ENCODE results near the gene TRDMT1.

Gene TRDMT1

GRCh38 chr10:17209302-17209701 lies 7.8 kb upstream of the TRDMT1 start:
- DNase-seq (ENCODE audit: low read depth): no peak

GRCh38 chr10:17208476-17208875 lies 7.0 kb upstream of the TRDMT1 start:
- no peak for DNase-seq (ENCODE audit: low read depth)

- peak; percentile 41 for DNase-seq (ENCODE audit: low read depth)
These were observed 4.8 kb upstream of the TRDMT1 start for GRCh38 chr10:17206210-17206709.

GRCh38 chr10:17203416-17203815 lies 1.9 kb upstream of the TRDMT1 start:
- no peak for DNase-seq (ENCODE audit: low read depth)

GRCh38 chr10:17202999-17203398 lies 1.5 kb upstream of the TRDMT1 start:
- DNase-seq (ENCODE audit: low read depth): no peak

GRCh38 chr10:17202506-17202905 lies 1.0 kb upstream of the TRDMT1 start:
- no peak for DNase-seq (ENCODE audit: low read depth)

GRCh38 chr10:17201794-17202116 lies 283 bp upstream of the TRDMT1 start:
- DNase-seq (ENCODE audit: low read depth): no peak

- no peak for DNase-seq (ENCODE audit: low read depth)
These were observed 1.2 kb downstream of the TRDMT1 start for GRCh38 chr10:17200001-17200911.

GRCh38 chr10:17199351-17199804 lies 2.1 kb downstream of the TRDMT1 start:
- DNase-seq (ENCODE audit: low read depth): no peak

- DNase-seq (ENCODE audit: low read depth): no peak
These were observed 4.9 kb downstream of the TRDMT1 start for GRCh38 chr10:17196573-17196972.

- no peak for DNase-seq (ENCODE audit: low read depth)
These were observed 5.4 kb downstream of the TRDMT1 start for GRCh38 chr10:17196045-17196444.

GRCh38 chr10:17195083-17195482 lies 6.4 kb downstream of the TRDMT1 start:
- no peak for DNase-seq (ENCODE audit: low read depth)

- no peak for DNase-seq (ENCODE audit: low read depth)
These were observed 10.9 kb downstream of the TRDMT1 start for GRCh38 chr10:17190602-17191001.

- DNase-seq (ENCODE audit: low read depth): no peak
These were observed 12.8 kb downstream of the TRDMT1 start for GRCh38 chr10:17188644-17189172.

GRCh38 chr10:17185873-17186272 lies 15.6 kb downstream of the TRDMT1 start:
- no peak for DNase-seq (ENCODE audit: low read depth)

- no peak for DNase-seq (ENCODE audit: low read depth)
These were observed 18.4 kb downstream of the TRDMT1 start for GRCh38 chr10:17183110-17183509.

- no peak for DNase-seq (ENCODE audit: low read depth)
These were observed 19.7 kb downstream of the TRDMT1 start for GRCh38 chr10:17181751-17182150.

GRCh38 chr10:17181110-17181509 lies 20.4 kb downstream of the TRDMT1 start:
- DNase-seq (ENCODE audit: low read depth): no peak

- no peak for DNase-seq (ENCODE audit: low read depth)
These were observed 22.5 kb downstream of the TRDMT1 start for GRCh38 chr10:17179002-17179401.

- DNase-seq (ENCODE audit: low read depth): no peak
These were observed 23.5 kb downstream of the TRDMT1 start for GRCh38 chr10:17178006-17178405.

GRCh38 chr10:17177014-17177413 lies 24.5 kb downstream of the TRDMT1 start:
- DNase-seq (ENCODE audit: low read depth): no peak

GRCh38 chr10:17176091-17176490 lies 25.4 kb downstream of the TRDMT1 start:
- DNase-seq (ENCODE audit: low read depth): no peak

- DNase-seq (ENCODE audit: low read depth): no peak
These were observed 25.9 kb downstream of the TRDMT1 start for GRCh38 chr10:17175551-17175950.

GRCh38 chr10:17174626-17175025 lies 26.8 kb downstream of the TRDMT1 start:
- no peak for DNase-seq (ENCODE audit: low read depth)
